H1 (cell line): ENCODE data around the gene PSMD3. TPM values are rescaled to one million over a fixed set of nuclear protein-coding genes. Genes with fewer than 3 reads are reported as not detected.

Experiments
- CTCF ChIA-PET: fragments of 300-600 bp; sonication (Branson Sonifier 250); formaldehyde crosslinking; loops from one replicate; lab custom pipeline; 2021; ENCODE audit not compliant: partially characterized antibody; lab: Charles Lee
- POLR2A ChIA-PET: fragments of 300-600 bp; sonication (Branson Sonifier 250); formaldehyde crosslinking; loops from one replicate; lab custom pipeline; 2021; ENCODE audit warnings: inconsistent platforms; ENCODE audit not compliant: partially characterized antibody; lab: Charles Lee
- DNase-seq, 2 experiments: peaks; one replicate each; pipeline versions ENCODE4 v3.0.0 to v3.0.0-alpha.2; 2010 to 2022; ENCODE audit warnings: low spot score in 2 of 2, low read depth in 1 of 2, mixed read lengths in 1 of 2
- FAIRE-seq: peaks from 2 replicates; lab custom pipeline; 2011; peaks lifted over from hg19 to GRCh38; lab: Jason Lieb, UNC
- H2AFZ ChIP-seq: 2 replicates; pipeline ENCODE4 v1.8.1; 2012; ENCODE audit warnings: low read length, inconsistent platforms
- H2AK5ac ChIP-seq: 2 replicates; pipeline ENCODE4 v1.6.1; 2013; ENCODE audit warnings: low read depth, low read length
- H2BK120ac ChIP-seq: replicated peaks from 2 replicates; pipeline ENCODE3; 2013; ENCODE audit warnings: low read depth, low read length, inconsistent platforms
- H2BK12ac ChIP-seq: 2 replicates; pipeline ENCODE4 v1.6.1; 2013; ENCODE audit warnings: low read depth, low read length
- H2BK15ac ChIP-seq: 2 replicates; pipeline ENCODE4 v1.6.1; 2013; ENCODE audit warnings: low read length
- H2BK20ac ChIP-seq: 2 replicates; pipeline ENCODE4 v1.6.1; 2013; ENCODE audit warnings: low read length
- H2BK5ac ChIP-seq: 2 replicates; pipeline ENCODE4 v1.6.1; 2013; ENCODE audit warnings: low read depth, low read length
- H3K14ac ChIP-seq: 2 replicates; pipeline ENCODE4 v1.6.1; 2013; ENCODE audit warnings: inconsistent platforms; ENCODE audit not compliant: insufficient read length
- H3K18ac ChIP-seq: 2 replicates; pipeline ENCODE4 v1.6.1; 2013; ENCODE audit warnings: low read length; ENCODE audit errors: extremely low read depth
- H3K23ac ChIP-seq: 2 replicates; pipeline ENCODE4 v1.6.1; 2013; ENCODE audit warnings: inconsistent platforms; ENCODE audit not compliant: insufficient read length
- H3K23me2 ChIP-seq: 2 replicates; pipeline ENCODE4 v1.6.1; 2013; ENCODE audit warnings: low read depth, low read length
- H3K27ac ChIP-seq: 2 replicates; pipeline ENCODE4 v1.6.1; 2011; ENCODE audit warnings: low read depth, low read length, inconsistent platforms
- H3K27me3 ChIP-seq, 4 experiments: replicated peaks in 1 of 4; 1 replicate in 1 of 4; 2 replicates in 3 of 4; pipeline versions ENCODE4 v1.6.1 to v1.8.1; 2011 to 2013; ENCODE audit warnings: low read length in 3 of 4, mild to moderate bottlenecking in 3 of 4, inconsistent platforms in 2 of 4, mixed read lengths in 2 of 4, moderate library complexity in 1 of 4; ENCODE audit not compliant: control insufficient read depth in 3 of 4, insufficient read depth in 3 of 4; ENCODE audit errors: extremely low read depth in 1 of 4
- H3K36me3 ChIP-seq, 4 experiments: 2 replicates each; pipeline versions ENCODE4 v1.6.1 to v1.8.1; 2011 to 2013; ENCODE audit warnings: mild to moderate bottlenecking in 4 of 4, low read length in 3 of 4, moderate library complexity in 2 of 4, control low read depth in 1 of 4, inconsistent platforms in 1 of 4; ENCODE audit not compliant: insufficient read depth in 4 of 4, control insufficient read depth in 2 of 4
- H3K4ac ChIP-seq: replicated peaks from 2 replicates; pipeline ENCODE3; 2013; ENCODE audit warnings: low read length, low read depth, mixed read lengths, inconsistent platforms; ENCODE audit not compliant: insufficient read length
- H3K4me1 ChIP-seq, 4 experiments: replicated peaks in 1 of 4; 1 replicate in 1 of 4; 2 replicates in 3 of 4; pipeline versions ENCODE4 v1.6.1 to v1.8.1; 2011 to 2013; ENCODE audit warnings: low read length in 3 of 4, inconsistent platforms in 2 of 4, mixed read lengths in 1 of 4; ENCODE audit not compliant: insufficient read depth in 4 of 4, control insufficient read depth in 3 of 4
- H3K4me2 ChIP-seq, 2 experiments: 2 replicates each; pipeline versions ENCODE4 v1.6.1 to v1.8.1; 2011 to 2013; ENCODE audit warnings: low read depth in 2 of 2, low read length in 2 of 2, control low read depth in 1 of 2, inconsistent platforms in 1 of 2, mild to moderate bottlenecking in 1 of 2; ENCODE audit not compliant: insufficient read depth in 1 of 2
- H3K4me3 ChIP-seq, 4 experiments: fragments of 200-600, 300-600 bp in 1 of 4; sonication (generic), shearing (Covaris generic), sonication (Bioruptor Twin) in 1 of 4; 2 replicates each; pipeline versions ENCODE4 v1.5.1 to v1.8.1; 2011 to 2016; ENCODE audit warnings: low read length in 4 of 4, low read depth in 3 of 4, control low read depth in 2 of 4, inconsistent platforms in 2 of 4, mild to moderate bottlenecking in 2 of 4, mixed read lengths in 1 of 4, moderate library complexity in 1 of 4; ENCODE audit not compliant: insufficient read depth in 2 of 4; ENCODE audit errors: extremely low read depth in 1 of 4
- H3K56ac ChIP-seq: replicated peaks from 2 replicates; pipeline ENCODE3; 2013; ENCODE audit warnings: low read depth, mild to moderate bottlenecking, mixed read lengths, low read length, inconsistent platforms; ENCODE audit not compliant: insufficient read length
- H3K79me1 ChIP-seq: 2 replicates; pipeline ENCODE4 v1.6.1; 2013; ENCODE audit warnings: low read depth, low read length, control low read depth
- H3K79me2 ChIP-seq, 2 experiments: 2 replicates each; pipeline versions ENCODE4 v1.6.1 to v1.8.1; 2012 to 2013; ENCODE audit warnings: low read length in 2 of 2, mild to moderate bottlenecking in 2 of 2, inconsistent platforms in 1 of 2; ENCODE audit not compliant: insufficient read depth in 2 of 2, control insufficient read depth in 1 of 2
- H3K9ac ChIP-seq, 4 experiments: replicated peaks in 1 of 4; 1 replicate in 1 of 4; 2 replicates in 3 of 4; pipeline versions ENCODE4 v1.6.1 to v1.8.1; 2011 to 2013; ENCODE audit warnings: low read depth in 3 of 4, low read length in 3 of 4, control low read depth in 2 of 4, mild to moderate bottlenecking in 2 of 4, moderate library complexity in 2 of 4, inconsistent platforms in 1 of 4; ENCODE audit errors: extremely low read depth in 1 of 4
- H3K9me3 ChIP-seq, 2 experiments: 2 replicates each; pipeline versions ENCODE4 v1.6.1 to v1.8.1; 2012 to 2013; ENCODE audit warnings: mild to moderate bottlenecking in 2 of 2, moderate library complexity in 2 of 2, control low read depth in 1 of 2, inconsistent platforms in 1 of 2, low read depth in 1 of 2, low read length in 1 of 2, mixed read lengths in 1 of 2; ENCODE audit not compliant: insufficient read depth in 2 of 2
- H4K20me1 ChIP-seq, 2 experiments: replicated peaks in 1 of 2; 2 replicates each; pipeline versions ENCODE3 to v1.8.1; 2011 to 2013; ENCODE audit warnings: inconsistent platforms in 2 of 2, low read length in 2 of 2, mild to moderate bottlenecking in 1 of 2; ENCODE audit not compliant: insufficient read depth in 2 of 2, control insufficient read depth in 1 of 2
- H4K5ac ChIP-seq: 2 replicates; pipeline ENCODE4 v1.6.1; 2013; ENCODE audit warnings: low read length, low read depth, mixed read lengths, inconsistent platforms; ENCODE audit not compliant: insufficient read length
- H4K8ac ChIP-seq: 2 replicates; pipeline ENCODE4 v1.8.0; 2013; ENCODE audit warnings: mild to moderate bottlenecking, moderate library complexity, low read length, inconsistent platforms; ENCODE audit not compliant: insufficient read depth; ENCODE audit errors: extremely low read depth
- H4K91ac ChIP-seq: replicated peaks from 2 replicates; pipeline ENCODE3; 2013; ENCODE audit warnings: low read length, mixed read lengths, inconsistent platforms; ENCODE audit not compliant: insufficient read length
- FOSL1 ChIP-seq: IDR thresholded peaks from 2 replicates; pipeline ENCODE4 v1.6.1; 2011; ENCODE audit warnings: mild to moderate bottlenecking, low read depth, low read length, moderate library complexity; ENCODE audit not compliant: insufficient read depth
- RBBP5 ChIP-seq: IDR thresholded peaks from 2 replicates; pipeline ENCODE4 v1.7.1; 2012; ENCODE audit warnings: low read depth, mild to moderate bottlenecking, inconsistent platforms, low read length, moderate library complexity, borderline replicate concordance
- SIN3A ChIP-seq, 2 experiments: IDR thresholded peaks in 1 of 2; conservative IDR thresholded peaks in 1 of 2; 2 replicates each; pipeline ENCODE4 v1.6.1; 2011 to 2012; ENCODE audit warnings: low read length in 2 of 2, improper control_type of control experiment in 1 of 2, low read depth in 1 of 2, mild to moderate bottlenecking in 1 of 2
- TBP ChIP-seq: IDR thresholded peaks from 2 replicates; pipeline ENCODE4 v1.6.1; 2011; ENCODE audit warnings: low read depth, low read length, improper control_type of control experiment
- TCF12 ChIP-seq: IDR thresholded peaks from 2 replicates; pipeline ENCODE4 v1.6.1; 2011; ENCODE audit warnings: low read depth, mild to moderate bottlenecking, low read length
- TEAD4 ChIP-seq: IDR thresholded peaks from 2 replicates; pipeline ENCODE4 v1.6.1; 2012; ENCODE audit warnings: low read depth, low read length, inconsistent platforms, mixed read lengths
- WGBS, 2 experiments: shearing (Covaris generic) in 1 of 2; methylation state at CpG; one replicate each; pipeline versions ENCODE4 v1.1.6 to v1.1.7; 2013 to 2015; ENCODE audit warnings: low lambda C conversion rate in 2 of 2, mixed read lengths in 2 of 2, inconsistent platforms in 1 of 2, low coverage in 1 of 2, missing lambda C conversion rate in 1 of 2; ENCODE audit not compliant: insufficient replicate concordance in 2 of 2, insufficient coverage in 1 of 2, insufficient read length in 1 of 2; ENCODE audit errors: extremely low coverage in 1 of 2, missing lambda C conversion rate in 1 of 2; 5-methylcytosine and 5-hydroxymethylcytosine counted together
- polyA plus RNA-seq, 7 experiments: library from polyadenylated mRNA; depleted of rRNA in 3 of 7; stranded (reverse) in 5 of 7; unstranded in 2 of 7; fragments of >200 nt in 5 of 7; fragments of 200-250 nt in 2 of 7; gene quantifications; 1 replicate in 5 of 7; 2 replicates in 1 of 7; 4 replicates in 1 of 7; pipeline versions ENCODE4 v1.2.1 to v1.2.3, GENCODE V29; 2011 to 2013; ENCODE audit warnings: missing spikeins in 2 of 7, mixed read lengths in 2 of 7
- total RNA-seq: library from RNA; stranded (reverse); fragmentation: NEBNext Ultra II Directional; extraction: Animal tissue kit (Norgen Biotek cat#: 25700); gene quantifications from 2 replicates; pipeline ENCODE4 v1.2.1, GENCODE V29; 2021
- TF ChIP-seq, protein P1 (sequence below): IDR thresholded peaks from 2 replicates; pipeline ENCODE4 v1.6.1; 2011; ENCODE audit warnings: low read depth, mild to moderate bottlenecking, low read length; ENCODE audit not compliant: insufficient read depth

The PSMD3 gene
- total and polyA plus RNA-seq, 2 of the 8 experiments (the other 6 are each of a cell fraction or from before 2014, with no cell fraction given) = 151 to 198 TPM

DNA sequence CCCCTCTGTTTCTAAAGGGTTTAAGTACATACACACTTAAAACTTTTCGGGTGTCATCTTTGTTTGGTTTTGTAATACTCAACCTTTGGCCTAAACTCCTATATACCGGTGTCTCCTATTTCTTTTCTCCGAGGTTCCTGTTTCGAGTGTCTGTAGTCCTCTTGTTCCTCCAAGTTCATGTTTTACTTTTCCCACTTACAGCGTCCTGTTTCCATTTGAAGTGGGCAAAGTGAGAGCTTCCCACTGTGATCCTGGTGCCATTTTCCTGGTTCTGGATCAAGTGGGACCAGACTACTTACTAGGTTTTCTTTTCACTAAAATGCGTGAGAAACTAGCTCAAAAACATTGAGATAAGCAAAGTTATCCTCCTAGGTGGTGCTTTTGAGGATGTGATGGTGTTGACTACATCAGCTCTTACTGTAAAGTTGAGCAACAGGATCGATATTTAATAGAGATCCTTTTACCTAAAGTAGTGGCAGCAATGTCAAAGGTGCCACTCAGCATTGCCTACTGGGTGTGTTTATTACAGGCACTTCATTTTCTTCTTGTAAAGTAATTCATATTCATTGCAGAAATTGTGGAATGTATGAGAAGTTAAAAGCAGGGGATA, 1.3 kb downstream of the PSMD3 start:
- Histone ChIP-seq H3K23me2 (peaks cover 17% of the 10 kb centered on the region), H3K14ac (no peak overlapping the region), H4K91ac (no peak overlapping the region), H3K9me3 (no peaks in the 10 kb centered on the region), H3K18ac (no peak overlapping the region), H3K27ac (no peak overlapping the region), H3K4ac (no peak overlapping the region), H3K27me3 (no peaks in the 10 kb centered on the region), H4K20me1 (peaks cover 4 to 17% of the 10 kb centered on the region in 2 experiments), H3K4me1 (peaks cover 0 to 6% (median 3%) of the 10 kb centered on the region in 4 experiments; a peak in 4 of 7 replicates), H3K79me2 (peaks cover 12 to 28% of the 10 kb centered on the region in 2 experiments), H2AK5ac (no peak overlapping the region), H3K4me3 (peak overlapping the region; percentile 79 to 99 (median 90)), H2BK5ac (no peak overlapping the region), H3K56ac (no peak overlapping the region), H3K9ac (peak overlapping the region in 3 of 4 experiments; percentile 85 to 91 (median 90); a peak in 5 of 7 replicates), H3K4me2 (peak overlapping the region; percentile 69 to 90), H2BK12ac (no peak overlapping the region), H2BK20ac (no peak overlapping the region), H3K36me3 (peaks cover 20 to 28% (median 26%) of the 10 kb centered on the region in 4 experiments), H4K8ac (no peak overlapping the region), H3K79me1 (peaks cover 4% of the 10 kb centered on the region; the same call in 1 of the 2 replicates), H3K23ac (no peak overlapping the region), H2BK15ac (no peak overlapping the region), H2AFZ (no peak overlapping the region), H4K5ac (no peak overlapping the region), H2BK120ac (no peak overlapping the region)
- TF ChIP-seq TBP (no peak), FOSL1 (no peak), RBBP5 (no peak), TEAD4 (no peak), TCF12 (no peak), SIN3A (conservative IDR thresholded peaks at IDR 0.05 in 1 of 2, IDR thresholded peaks at IDR 0.05 in 1 of 2; ENCODE audit: low read depth in 1 of 2, low read length in 2 of 2) (no peak)
- TF ChIP-seq, protein P1, sequence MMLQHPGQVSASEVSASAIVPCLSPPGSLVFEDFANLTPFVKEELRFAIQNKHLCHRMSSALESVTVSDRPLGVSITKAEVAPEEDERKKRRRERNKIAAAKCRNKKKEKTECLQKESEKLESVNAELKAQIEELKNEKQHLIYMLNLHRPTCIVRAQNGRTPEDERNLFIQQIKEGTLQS = no peak
- no peak for DNase-seq
- POLR2A ChIA-PET = interaction anchor here (1.0 to 2.0 kb wide), 5 partner anchors 10 to 158 kb away, joined by 3 to 4 read pairs (median 3); no protein-coding TSS in a partner anchor
- 65% methylated on average over 7 of the region's 7 CpGs; no CpG with 5 or more reads in 1 of the 2 experiments for WGBS, 2 experiments
- no peak for FAIRE-seq
- CTCF ChIA-PET = interaction anchor here (0.9 to 2.6 kb wide), 4 partner anchors 23 to 133 kb away, joined by 3 to 12 read pairs (median 4); no protein-coding TSS in a partner anchor
